Measurements from ENCODE around the gene PLG. TPM values are rescaled to one million over a fixed set of nuclear protein-coding genes. Genes with fewer than 3 reads are reported as not detected.
A peak's percentile ranks its signal among the peaks of the same experiment; 100 is the strongest.
"Not testable (repeated sequence)": the region's sequence is repeated elsewhere in the genome, so short reads cannot be mapped to it uniquely, and the experiment has no call there.

The PLG gene
- total RNA-seq, 1 experiment from 2014 or later = not detected

- not testable (repeated sequence) for DNase-seq (ENCODE audit: low read depth)
Observed at GRCh38 chr6:160704688-160705087, 2.6 kb downstream of the PLG start.

DNA sequence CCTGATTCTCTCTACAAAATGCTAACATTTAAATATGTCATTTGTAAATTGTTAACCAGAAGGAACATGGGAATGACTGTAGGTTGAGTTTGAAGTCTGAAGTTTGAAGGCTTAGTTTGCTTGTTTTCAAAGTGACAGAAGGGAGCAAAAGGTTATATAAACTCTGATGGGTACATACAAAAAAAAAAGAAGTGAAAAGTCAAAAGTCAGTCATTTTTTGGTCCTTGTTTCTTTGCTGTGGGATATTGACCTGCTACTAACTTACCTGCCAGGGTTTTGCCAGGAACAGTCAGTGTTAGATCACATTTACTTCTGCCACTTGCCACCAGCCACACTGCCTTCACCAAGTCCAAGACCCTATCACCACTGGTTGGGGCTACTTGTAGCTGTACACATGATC is 6.9 kb downstream of the PLG start:
- not testable (repeated sequence) for DNase-seq (ENCODE audit: low read depth)

DNA sequence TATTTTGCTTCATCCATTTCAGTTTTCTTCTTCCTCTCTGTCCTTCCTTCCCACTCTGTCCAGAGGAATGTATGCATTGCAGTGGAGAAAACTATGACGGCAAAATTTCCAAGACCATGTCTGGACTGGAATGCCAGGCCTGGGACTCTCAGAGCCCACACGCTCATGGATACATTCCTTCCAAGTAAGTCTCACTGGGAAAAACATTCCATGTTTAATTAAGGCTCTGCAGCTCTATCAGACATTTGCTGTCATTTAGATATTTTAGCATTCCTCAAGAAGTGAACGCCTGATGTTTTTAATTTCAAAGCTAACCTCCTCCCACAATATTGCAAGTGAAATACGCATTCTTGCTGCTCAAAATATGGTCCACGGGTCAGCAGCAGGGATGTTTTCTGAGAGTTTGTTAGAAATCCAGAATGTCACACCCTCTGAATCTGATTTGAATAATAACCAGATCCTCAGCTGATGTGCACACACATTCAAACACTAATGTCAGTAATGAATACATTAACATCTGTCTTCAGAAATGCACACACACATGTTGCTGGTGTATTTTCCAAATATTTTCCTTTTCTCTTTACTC is 12.8 kb downstream of the PLG start:
- no peak for DNase-seq (ENCODE audit: low read depth)

DNA sequence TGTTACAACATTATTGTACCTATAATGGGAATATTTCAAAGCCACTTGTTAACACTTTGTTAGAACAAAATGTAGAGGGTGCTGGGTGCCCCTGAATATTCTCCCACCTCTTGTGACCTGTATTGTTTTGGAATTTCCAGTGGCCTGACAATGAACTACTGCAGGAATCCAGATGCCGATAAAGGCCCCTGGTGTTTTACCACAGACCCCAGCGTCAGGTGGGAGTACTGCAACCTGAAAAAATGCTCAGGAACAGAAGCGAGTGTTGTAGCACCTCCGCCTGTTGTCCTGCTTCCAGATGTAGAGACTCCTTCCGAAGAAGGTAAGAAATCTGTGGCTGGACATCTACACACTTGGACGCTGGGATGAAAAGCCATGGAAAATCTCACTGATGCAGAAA is 28.9 kb downstream of the PLG start:
- DNase-seq (ENCODE audit: low read depth) = peak; percentile 13

- DNase-seq (ENCODE audit: low read depth) = peak; percentile 52
Observed at GRCh38 chr6:160733050-160733646, 31.1 kb downstream of the PLG start.

DNA sequence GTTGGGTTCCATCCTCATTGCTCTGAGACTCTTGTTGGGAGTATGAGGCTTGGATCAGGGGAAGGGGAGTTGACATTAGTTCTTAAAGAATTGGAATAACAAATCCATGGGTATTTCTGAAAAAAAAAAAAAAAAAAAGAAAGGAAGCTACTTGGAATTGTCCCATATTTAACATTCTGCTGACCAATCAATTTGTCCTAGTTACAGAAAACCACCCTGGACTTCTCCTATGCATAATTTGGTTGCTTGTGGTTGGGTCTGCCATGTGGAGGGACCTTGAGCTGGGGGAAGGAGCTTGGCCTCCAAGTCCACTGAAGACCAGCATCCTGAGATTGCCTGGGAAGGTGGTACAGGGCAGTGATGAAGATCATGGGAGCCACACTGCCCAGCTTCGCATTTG is 32.6 kb downstream of the PLG start:
- no peak for DNase-seq (ENCODE audit: low read depth)

GRCh38 chr6:160735523-160735922 is 33.5 kb downstream of the PLG start:
- DNase-seq (ENCODE audit: low read depth) = no peak

DNA sequence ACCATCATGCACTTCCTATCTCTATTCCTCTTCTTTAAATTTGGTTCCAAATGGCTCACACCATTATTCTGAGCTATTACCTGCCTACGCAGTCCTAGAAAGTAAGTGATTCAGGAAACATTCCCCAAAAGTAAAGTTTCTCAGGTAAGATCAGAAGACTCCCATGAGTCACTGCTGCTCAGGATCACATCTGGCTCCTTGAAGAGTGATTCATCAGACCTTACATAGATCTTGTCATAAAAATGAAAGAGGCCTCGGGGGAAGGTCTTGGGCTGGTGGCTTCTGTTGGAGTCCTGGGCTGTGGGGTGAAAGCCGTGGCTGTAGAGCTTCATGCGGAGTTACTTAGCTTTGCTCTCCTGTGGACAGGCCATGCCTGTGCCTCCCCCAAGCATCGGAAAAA is 35.9 kb downstream of the PLG start:
- DNase-seq (ENCODE audit: low read depth) = peak; percentile 3

GRCh38 chr6:160739955-160740354 is 37.9 kb downstream of the PLG start:
- no peak for DNase-seq (ENCODE audit: low read depth)

DNA sequence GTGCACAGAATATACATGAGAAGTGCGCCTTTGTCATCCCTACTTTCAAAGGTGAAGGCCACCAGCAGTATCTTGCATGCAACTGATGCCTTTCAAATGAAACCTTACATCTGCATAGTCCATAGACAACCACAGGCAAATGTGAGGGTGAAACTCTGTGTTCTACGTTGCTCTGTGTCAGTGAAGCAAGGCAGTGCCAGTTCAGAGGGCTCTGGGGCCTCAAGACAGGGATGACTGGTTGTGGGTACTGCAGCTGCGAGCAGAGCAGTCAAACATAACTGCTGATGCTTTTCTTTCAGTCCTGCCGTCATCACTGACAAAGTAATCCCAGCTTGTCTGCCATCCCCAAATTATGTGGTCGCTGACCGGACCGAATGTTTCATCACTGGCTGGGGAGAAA is 39.0 kb downstream of the PLG start:
- not testable (repeated sequence) for DNase-seq (ENCODE audit: low read depth)

GRCh38 chr6:160742090-160742489 is 40.0 kb downstream of the PLG start:
- DNase-seq (ENCODE audit: low read depth) = no peak

- no peak for DNase-seq (ENCODE audit: low read depth)
Observed at GRCh38 chr6:160750276-160750689, 48.2 kb downstream of the PLG start.

- not testable (repeated sequence) for DNase-seq (ENCODE audit: low read depth)
Observed at GRCh38 chr6:160753211-160753610, 51.2 kb downstream of the PLG start.

DNA sequence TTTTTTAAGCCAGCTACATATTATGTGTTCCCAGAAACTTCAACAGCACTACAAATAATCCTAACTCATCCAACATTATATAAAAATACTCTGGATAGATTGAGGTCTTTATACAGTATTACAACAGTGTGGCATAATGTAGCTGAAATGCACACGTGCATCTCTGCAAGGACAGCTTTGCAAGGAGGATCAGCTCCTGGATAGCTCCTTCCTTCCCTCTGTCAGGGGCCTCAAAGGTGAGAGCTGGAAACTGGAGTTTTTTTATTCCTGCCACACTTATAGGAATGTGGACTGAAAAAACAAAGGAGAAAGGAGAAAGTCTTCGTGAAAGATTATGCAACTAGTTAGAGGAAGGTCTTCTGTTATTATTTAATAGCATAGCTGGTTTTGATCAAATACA is 53.1 kb downstream of the PLG start:
- no peak for DNase-seq (ENCODE audit: low read depth)

GRCh38 chr6:160756021-160756420 is 54.0 kb downstream of the PLG start:
- no peak for DNase-seq (ENCODE audit: low read depth)

- no peak for DNase-seq (ENCODE audit: low read depth)
Observed at GRCh38 chr6:160756871-160757270, 54.8 kb downstream of the PLG start.

DNA sequence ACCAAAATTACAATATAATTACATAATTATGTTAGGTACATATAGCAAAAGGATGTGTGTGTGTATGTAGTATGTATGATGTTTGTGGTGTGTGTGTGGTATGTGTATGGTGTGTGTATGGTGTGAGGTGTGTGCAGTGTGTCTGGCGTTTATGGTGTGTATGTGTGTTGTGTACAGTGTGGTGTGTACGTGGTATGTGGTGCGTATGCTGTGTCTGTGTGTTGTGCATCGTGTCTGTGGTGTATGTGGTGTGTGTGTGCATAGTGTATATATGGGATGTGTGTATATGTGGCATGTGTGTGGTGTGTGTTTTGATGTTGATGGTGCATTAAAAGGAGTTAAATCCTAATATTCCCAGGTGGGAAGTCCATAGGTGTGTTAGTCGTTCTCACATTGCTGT is 62.8 kb downstream of the PLG start:
- no peak for DNase-seq (ENCODE audit: low read depth)

DNA sequence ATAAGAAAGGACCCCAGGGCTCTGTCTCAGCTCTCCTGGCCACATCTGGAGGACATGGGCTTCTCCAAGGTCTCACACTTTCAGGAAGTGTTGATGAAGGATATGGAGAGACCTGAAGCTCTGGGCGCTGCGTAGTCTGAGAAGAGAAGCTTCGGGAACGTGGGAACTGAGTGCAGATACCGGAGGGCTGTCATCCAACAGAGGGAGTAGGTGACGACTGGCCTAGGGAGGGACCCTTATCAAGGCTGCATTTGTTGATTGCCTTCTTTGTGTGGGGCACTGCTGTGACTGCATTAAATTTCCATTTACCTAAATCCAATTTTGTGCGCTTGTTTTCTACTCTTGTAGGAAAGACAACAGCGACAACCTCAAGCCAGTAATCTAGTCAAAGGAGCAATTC is 63.4 kb downstream of the PLG start:
- DNase-seq (ENCODE audit: low read depth) = no peak

GRCh38 chr6:160766657-160766988 is 64.6 kb downstream of the PLG start:
- no peak for DNase-seq (ENCODE audit: low read depth)

DNA sequence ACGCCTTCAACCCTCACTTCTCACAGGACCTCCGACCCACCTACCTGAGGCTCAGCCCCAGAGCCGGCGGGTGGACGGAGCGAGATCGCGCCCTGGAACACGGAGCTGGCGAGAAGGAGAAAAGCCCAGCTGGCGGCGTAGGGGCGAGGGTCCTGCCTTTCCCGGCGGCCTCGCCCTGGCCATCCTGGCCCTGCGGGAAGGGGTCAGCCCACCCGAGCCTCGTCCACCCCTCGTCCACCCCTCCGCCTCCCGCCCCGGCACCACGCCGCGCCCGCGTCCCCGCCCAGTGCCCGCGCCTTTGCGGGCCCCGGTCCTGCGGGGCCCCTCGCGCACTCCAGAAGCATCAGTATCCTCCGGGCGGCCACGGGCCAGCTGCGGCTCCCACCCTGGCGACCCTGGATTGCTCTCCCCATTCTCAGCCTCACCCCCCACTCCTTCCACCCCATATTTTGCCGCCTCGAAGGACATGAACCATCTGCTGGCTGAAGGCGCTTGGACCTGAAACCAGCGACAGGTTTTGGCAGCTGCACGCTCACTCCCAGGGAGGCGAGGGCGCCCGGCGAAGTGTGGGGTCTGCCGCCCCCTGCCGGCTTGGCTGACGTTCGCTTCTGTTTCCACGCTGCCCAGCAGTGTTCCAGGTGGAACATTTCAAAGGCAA is 65.1 kb downstream of the PLG start:
- peak; percentile 32 for DNase-seq (ENCODE audit: low read depth)

DNA sequence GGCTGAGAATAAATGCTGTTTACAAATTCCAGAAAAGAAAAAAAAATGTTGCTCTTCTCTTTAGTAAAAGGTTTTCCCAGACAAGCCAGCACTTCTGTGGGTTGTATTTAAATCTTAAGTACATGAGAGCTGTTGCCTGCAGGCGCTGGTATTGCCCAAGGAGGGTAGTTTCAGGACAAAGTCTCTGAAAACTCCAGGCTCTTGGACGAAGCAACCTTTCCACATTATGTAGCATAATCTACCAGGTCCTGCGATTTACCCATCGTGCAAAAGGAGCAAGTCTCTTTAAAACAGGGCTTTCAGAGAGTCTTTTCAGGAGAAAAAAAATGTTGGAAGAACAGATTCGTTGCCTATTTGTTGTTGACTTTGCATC is 65.6 kb downstream of the PLG start:
- no peak for DNase-seq (ENCODE audit: low read depth)

GRCh38 chr6:160768101-160768500 is 66.1 kb downstream of the PLG start:
- DNase-seq (ENCODE audit: low read depth) = no peak

DNA sequence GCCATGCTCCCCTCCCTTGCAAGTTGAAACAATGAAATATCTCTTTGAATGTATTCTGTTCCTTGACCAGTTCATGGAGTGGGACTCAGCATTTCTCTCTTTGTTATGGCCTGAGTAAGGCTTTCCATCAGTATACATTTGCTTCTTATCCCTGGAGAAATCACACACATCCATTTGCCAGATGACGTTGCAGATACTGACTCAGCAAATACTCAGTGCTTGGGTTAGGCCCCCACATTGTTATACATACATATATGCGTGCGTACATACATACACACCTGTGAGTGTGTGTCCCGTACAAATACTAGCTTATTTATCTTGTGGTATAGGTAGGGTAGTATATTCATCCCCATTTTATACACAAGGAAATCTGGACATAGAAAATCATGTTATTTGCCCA is 72.4 kb downstream of the PLG start:
- DNase-seq (ENCODE audit: low read depth) = no peak

Measured in RPMI7951 (cell line).